ENCODE measurements around the gene HNF4A.

The HNF4A gene

DNA sequence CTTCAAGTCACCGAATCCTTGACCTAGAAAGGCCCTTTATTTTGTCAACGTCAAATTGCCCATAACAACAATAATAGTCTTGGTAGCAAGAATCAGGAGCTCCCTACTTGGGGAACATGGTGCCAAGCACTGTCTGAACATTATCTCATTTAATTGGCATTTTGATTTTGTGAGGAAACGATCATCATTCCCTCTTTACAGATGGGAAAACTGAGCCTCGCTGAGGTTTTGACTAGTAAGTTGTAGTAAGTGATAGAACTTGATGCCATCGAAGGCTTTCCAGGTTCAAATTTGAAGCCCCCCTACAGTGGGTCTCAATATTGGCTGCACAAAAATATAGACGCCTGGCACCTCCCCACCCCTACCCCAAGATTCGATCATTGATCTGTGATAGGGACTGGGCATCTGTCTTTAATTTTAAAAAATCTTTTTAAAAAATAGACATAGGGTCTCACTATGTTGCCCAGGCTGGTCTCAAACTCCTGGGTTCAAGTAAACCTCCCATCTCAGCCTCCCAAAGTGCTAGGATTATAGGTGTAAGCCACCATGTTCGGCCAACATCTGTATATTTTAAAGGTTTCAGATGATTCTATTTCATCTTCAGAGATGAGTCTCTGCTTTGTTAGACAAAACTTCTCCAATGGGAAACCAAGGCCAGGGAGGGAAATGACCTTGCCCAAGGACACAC lies 36.7 kb downstream of the HNF4A start:
- no peak for DNase-seq (ENCODE audit: low read depth)

GRCh38 chr20:44392776-44393607 lies 37.5 kb downstream of the HNF4A start:
- no peak for DNase-seq (ENCODE audit: low read depth)

GRCh38 chr20:44393608-44394451 lies 38.3 kb downstream of the HNF4A start:
- DNase-seq (ENCODE audit: low read depth), result no peak

DNA sequence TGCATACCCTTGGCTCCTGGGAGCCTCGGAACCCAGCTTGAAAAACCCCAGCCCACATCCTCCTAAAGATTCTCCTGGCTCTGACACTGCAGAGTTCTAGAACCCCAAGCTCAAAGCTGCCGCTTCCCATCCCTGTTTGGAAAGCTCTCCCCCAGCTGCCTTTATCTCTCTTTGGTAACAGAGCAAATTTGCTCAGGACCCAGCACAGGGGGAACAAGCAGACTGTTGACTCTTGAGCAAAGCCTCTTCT lies 38.9 kb downstream of the HNF4A start:
- DNase-seq (ENCODE audit: low read depth), result no peak

- DNase-seq (ENCODE audit: low read depth), result no peak
These were observed 39.4 kb downstream of the HNF4A start for GRCh38 chr20:44394702-44395460.

GRCh38 chr20:44395461-44396340 lies 40.2 kb downstream of the HNF4A start:
- no peak for DNase-seq (ENCODE audit: low read depth)

- no peak for DNase-seq (ENCODE audit: low read depth)
These were observed 41.1 kb downstream of the HNF4A start for GRCh38 chr20:44396369-44397130.

DNA sequence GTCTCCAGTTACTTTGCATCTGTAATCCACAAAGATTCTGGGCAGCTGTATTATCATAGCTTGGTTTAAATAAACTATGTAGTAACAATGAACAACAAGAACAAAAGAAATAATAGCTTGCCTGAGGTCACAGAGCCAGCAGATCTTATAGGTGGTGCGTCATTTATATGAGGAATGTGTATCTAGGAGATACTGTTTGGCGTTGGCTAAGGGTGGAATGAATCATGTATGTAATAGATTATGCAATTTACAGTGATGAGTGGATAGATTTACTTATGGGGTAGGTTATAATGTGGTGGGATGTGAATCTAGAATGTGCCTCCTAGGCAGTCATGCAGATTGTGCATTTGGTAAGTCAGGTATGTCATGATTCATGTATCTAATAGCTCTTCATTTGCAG lies 42.8 kb downstream of the HNF4A start:
- DNase-seq (ENCODE audit: low read depth), result peak; percentile 83

DNA sequence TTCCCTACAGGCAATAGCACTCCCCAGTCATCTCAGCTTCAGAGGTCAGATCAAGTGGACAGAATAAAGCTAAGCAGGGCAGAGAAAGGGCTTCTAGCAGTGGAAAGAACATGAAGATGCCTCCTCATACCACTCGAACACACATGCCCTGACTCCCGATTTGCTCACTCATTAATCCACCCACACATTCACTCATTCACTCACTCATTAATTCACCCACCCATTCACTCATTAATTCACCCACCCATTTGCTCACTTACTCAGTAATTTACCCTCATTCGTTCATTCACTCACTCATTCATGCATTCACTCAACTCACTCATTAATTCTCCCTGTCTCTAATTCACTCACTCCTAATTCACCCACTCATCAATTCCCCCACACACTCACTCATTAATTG lies 43.9 kb downstream of the HNF4A start:
- no peak for DNase-seq (ENCODE audit: low read depth)

DNA sequence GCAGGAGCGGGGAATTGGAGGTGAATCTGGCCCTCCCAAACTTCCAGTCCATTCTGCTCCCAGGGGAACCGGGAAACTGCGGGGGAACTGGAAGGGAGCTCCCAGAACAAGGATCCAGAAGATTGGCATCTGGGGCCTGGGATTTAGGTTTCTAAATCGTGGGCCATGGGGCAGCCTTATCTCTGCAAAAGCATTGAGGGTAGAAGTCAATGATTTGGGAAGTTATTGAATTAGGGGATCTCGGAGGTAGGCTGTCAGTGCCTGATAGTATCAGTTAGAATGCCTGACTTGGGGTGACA lies 45.1 kb downstream of the HNF4A start:
- no peak for DNase-seq (ENCODE audit: low read depth)

- DNase-seq (ENCODE audit: low read depth), result no peak
These were observed 45.7 kb downstream of the HNF4A start for GRCh38 chr20:44400970-44401769.

DNA sequence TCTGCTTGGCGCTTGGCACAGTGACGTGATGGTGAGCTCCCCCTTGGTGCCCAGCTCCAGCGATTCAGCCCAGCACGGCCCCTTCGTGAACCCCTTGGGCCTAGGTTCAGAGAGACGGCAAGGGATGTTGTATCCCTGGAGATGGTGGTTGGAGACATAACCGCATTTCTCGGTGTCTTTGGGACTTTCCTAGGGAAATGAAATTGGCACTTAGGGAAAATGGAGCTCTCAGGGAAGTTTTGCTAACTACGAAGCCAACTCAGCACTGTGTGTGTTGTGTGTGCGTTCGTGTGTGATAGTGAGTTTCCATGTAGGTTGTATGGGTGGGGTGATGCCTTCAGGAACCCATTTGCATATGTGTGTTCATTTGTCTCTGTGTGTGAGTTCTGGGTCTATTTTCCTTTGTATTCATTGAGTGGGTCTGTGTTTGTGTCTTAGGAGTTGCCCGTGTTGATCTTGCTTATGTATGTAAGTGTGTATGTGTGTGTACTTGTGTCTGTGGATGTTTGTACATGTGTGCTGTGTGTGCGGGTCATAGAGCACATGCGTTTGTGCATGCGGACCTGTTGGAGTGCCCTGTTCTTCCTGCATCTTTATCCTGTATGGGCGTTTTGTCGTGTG lies 46.4 kb downstream of the HNF4A start:
- DNase-seq (ENCODE audit: low read depth), result no peak

DNA sequence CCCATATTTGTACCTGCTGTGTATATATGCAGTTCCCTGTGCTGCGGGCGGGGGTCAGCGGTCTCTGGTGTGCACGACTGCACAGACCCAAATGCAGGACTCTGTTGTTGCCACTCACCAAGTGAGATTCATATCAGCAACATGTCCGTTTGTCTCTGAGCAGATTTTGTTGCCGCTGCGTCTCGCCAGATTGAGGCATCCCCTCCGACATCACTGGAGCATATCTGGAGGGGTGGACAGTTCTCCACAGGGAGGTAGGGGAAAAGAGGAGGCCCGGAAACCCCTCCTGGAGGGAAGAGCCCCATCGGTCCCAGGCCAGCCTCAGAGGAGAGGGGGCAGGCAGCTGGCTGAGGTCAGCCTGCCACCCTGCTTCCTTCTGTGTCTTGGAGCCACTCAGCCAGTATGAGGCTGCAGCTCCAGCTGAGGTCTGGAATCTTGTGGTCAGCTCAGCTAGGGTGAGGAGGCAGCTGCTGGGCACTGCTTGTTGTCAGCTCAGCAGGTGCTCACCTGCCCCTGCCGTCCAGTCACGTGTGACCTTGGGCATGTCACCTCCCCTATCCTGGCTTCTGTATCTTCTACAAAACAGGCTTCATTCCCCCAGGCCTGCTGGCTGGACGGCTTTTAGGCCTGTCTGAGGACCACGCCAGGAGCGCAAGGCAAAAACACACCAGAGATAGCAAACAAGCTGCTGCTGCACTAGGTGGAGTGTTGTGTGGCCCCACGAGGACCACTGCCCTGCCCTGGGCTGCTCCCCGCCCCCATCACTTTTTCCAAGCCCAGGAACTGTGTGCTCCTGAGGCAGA lies 47.1 kb downstream of the HNF4A start:
- DNase-seq (ENCODE audit: low read depth), result no peak

DNA sequence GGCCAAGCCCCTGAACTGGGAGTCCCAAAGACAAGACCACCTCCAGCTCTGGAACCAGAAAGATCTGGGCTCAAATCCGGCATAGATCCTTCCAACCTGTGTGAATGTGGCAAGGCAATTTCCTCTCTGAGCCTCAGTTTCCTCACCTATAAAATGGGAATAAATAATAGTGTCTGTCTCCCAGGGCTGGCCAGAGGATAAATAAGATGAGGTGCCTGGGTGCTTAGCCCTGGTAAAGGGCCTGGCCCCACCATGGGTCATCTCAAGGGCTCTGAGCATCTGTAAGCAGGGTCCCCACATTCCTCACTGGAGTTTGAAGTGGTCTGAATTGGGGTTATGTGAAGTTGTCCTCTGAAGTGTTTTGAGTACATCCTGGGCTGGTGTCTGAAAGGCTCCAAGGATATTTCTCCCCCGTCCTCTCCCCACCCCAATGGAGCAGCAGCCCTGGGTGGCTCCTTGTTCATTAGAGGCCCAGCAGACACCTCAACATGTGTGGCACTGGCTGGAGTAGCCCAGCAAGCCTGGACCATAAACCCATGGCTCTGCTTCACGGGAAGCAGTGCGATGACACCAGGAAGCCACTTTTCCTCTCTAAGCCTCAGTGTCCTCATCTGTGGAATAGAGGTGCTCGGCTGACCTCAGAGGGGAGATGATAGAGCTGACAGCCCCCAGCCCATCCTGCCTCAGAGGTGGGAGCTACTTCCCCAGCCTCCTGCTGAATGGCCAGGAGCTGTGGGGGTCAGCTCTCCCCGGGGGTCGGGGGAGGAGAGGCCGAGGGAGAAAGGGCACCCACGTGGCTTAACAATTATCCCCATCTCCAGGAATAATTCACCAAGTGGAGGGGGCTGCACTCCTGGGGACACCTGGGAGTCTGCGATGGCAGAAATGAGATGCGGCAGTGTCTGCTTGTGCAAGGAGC lies 48.0 kb downstream of the HNF4A start:
- DNase-seq (ENCODE audit: low read depth), result no peak

GRCh38 chr20:44404204-44405181 lies 49.0 kb downstream of the HNF4A start:
- DNase-seq (ENCODE audit: low read depth), result no peak

GRCh38 chr20:44405257-44405656 lies 49.8 kb downstream of the HNF4A start:
- DNase-seq (ENCODE audit: low read depth), result no peak

Data from ELR (cell line).